Gastrocnemius medialis (tissue), 4 donors: ENCODE measurements around the gene DIO3. TPM values are rescaled to one million over a fixed set of nuclear protein-coding genes. Genes with fewer than 3 reads are reported as not detected.

ENCODE experiments used
- ATAC-seq, 2 donors: fragments of 150-250 bp; one replicate each; pipeline ENCODE4 v1.9.1; 2016
- DNase-seq, 2 donors: peaks; one replicate each; pipeline ENCODE4 v3.0.0-alpha.2; 2019
- H3K27ac ChIP-seq, 4 donors: fragments of 200-600 bp; sonication (generic); 1 replicate in 1 of 4; 2 replicates in 3 of 4; pipeline ENCODE4 v1.5.1; 2016 to 2018; ENCODE audit warnings: mild to moderate bottlenecking in 2 of 4, moderate library complexity in 1 of 4
- H3K27me3 ChIP-seq, 3 donors: fragments of 200-600 bp; sonication (generic) in 2 of 3; 1 replicate in 1 of 3; 2 replicates in 2 of 3; pipeline versions ENCODE4 v1.5.1 to v1.6.0; 2016 to 2019; ENCODE audit warnings: mild to moderate bottlenecking in 1 of 3, moderate library complexity in 1 of 3
- H3K36me3 ChIP-seq, 2 donors: fragments of 200-600 bp; sonication (generic) in 1 of 2; one replicate each; pipeline ENCODE4 v1.5.1; 2017 to 2018
- H3K4me1 ChIP-seq, 2 donors: fragments of 200-600 bp; sonication (generic) in 1 of 2; one replicate each; pipeline ENCODE4 v1.5.1; 2016 to 2017; ENCODE audit warnings: mild to moderate bottlenecking in 2 of 2
- H3K4me3 ChIP-seq, 4 donors: fragments of 200-600 bp; sonication (generic) in 3 of 4; 1 replicate in 1 of 4; 2 replicates in 3 of 4; pipeline ENCODE4 v1.5.1; 2016 to 2019; ENCODE audit warnings: mild to moderate bottlenecking in 2 of 4
- H3K9me3 ChIP-seq, 3 donors: fragments of 200-600 bp; sonication (generic) in 2 of 3; 1 replicate in 1 of 3; 2 replicates in 2 of 3; pipeline ENCODE4 v1.5.1; 2016 to 2019
- POLR2A ChIP-seq, 2 donors: fragments of 450-650 bp; IDR thresholded peaks; one replicate each; pipeline ENCODE4 v1.6.1; 2017; ENCODE audit warnings: antibody characterized with exemption in 2 of 2, mild to moderate bottlenecking in 2 of 2, moderate library complexity in 2 of 2
- in situ Hi-C, 4 donors: fragments of 200-750 bp; cut with MboI; loops; one replicate each; pipeline versions ENCODE4 v1.15.0 to v1.8.0; 2017; ENCODE audit warnings: low sequenced_read_pairs in 4 of 4
- intact Hi-C: fragments of 100-400 bp; cut with DNase I; formaldehyde crosslinking; loops from one replicate; pipeline ENCODE4 v1.15.1; 2023; ENCODE audit warnings: low total_unique reads
- total RNA-seq, 4 donors: library from RNA; depleted of rRNA; stranded (reverse); fragments of >200 nt; gene quantifications; one replicate each; pipeline versions ENCODE4 v1.1.0 to v1.2.3, GENCODE V29; 2016
- TF ChIP-seq, protein P1 (sequence below), 5 experiments: fragments of 450-650 bp in 3 of 5; fragments of 200-600 bp in 2 of 5; sonication (generic) in 2 of 5; IDR thresholded peaks in 4 of 5; conservative IDR thresholded peaks in 1 of 5; 1 replicate in 4 of 5; 2 replicates in 1 of 5; pipeline ENCODE4 v1.5.1; 2016 to 2019; ENCODE audit warnings: antibody characterized with exemption in 5 of 5, mild to moderate bottlenecking in 3 of 5, moderate library complexity in 3 of 5

DIO3 gene
- total RNA-seq, result 1 to 10 TPM in 3 of 4 donors, not detected in 1; 1.0 to 2.3 (median 1.0) TPM

DNA sequence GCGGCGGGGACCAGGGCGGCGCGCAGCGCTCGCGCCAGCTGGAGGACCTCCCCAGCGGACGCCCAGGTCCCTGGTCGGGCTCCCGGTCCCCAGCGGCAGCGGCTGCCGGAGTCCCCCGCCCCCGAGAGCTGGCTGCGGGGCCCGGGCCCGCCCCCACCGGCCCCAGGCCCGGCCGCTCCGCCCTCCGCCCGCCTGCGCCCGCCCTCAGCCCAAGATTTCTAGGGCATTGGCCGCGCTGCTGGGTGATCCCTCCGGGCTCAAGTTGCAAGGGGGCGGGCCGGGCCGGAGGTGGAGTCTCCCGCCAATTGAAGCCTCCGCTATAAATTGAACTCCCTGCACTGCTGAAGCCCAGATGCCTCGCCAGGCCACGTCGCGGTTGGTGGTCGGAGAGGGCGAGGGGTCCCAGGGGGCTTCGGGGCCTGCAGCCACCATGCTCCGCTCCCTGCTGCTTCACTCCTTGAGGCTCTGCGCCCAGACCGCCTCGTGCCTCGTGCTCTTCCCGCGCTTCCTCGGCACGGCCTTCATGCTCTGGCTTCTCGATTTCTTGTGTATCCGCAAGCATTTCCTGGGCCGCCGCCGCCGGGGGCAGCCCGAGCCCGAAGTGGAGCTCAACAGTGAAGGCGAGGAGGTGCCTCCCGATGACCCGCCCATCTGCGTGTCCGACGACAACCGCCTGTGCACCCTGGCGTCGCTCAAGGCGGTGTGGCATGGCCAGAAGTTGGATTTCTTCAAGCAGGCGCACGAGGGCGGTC lies at the start of gene DIO3:
TSS of gene DIO3 (plus strand) at position 351 of the 752 bp plus-strand sequence.
- TF ChIP-seq, protein P1, sequence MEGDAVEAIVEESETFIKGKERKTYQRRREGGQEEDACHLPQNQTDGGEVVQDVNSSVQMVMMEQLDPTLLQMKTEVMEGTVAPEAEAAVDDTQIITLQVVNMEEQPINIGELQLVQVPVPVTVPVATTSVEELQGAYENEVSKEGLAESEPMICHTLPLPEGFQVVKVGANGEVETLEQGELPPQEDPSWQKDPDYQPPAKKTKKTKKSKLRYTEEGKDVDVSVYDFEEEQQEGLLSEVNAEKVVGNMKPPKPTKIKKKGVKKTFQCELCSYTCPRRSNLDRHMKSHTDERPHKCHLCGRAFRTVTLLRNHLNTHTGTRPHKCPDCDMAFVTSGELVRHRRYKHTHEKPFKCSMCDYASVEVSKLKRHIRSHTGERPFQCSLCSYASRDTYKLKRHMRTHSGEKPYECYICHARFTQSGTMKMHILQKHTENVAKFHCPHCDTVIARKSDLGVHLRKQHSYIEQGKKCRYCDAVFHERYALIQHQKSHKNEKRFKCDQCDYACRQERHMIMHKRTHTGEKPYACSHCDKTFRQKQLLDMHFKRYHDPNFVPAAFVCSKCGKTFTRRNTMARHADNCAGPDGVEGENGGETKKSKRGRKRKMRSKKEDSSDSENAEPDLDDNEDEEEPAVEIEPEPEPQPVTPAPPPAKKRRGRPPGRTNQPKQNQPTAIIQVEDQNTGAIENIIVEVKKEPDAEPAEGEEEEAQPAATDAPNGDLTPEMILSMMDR (IDR thresholded peaks at IDR 0.05 in 4 of 5, conservative IDR thresholded peaks at IDR 0.05 in 1 of 5), result no peak
- TF ChIP-seq POLR2A (IDR thresholded peaks at IDR 0.05), result no peak
- H3K27me3 ChIP-seq, result peaks cover 51 to 82% (median 70%) of the 10 kb centered on the region in 3 donors
- intact Hi-C loops, result no loop called here
- H3K4me1 ChIP-seq, result no peaks in the 10 kb centered on the region
- DNase-seq (no peak), ATAC-seq (no peak)
- peak within 1 kb of the TSS in 2 of 4 donors; percentile 4 to 50 for H3K4me3 ChIP-seq
- no peak within 1 kb of the TSS for H3K27ac ChIP-seq
- H3K9me3 ChIP-seq, result no peaks in the 10 kb centered on the region
- in situ Hi-C loops, result no loop called here
- no peaks in the 10 kb centered on the region for H3K36me3 ChIP-seq

DNA sequence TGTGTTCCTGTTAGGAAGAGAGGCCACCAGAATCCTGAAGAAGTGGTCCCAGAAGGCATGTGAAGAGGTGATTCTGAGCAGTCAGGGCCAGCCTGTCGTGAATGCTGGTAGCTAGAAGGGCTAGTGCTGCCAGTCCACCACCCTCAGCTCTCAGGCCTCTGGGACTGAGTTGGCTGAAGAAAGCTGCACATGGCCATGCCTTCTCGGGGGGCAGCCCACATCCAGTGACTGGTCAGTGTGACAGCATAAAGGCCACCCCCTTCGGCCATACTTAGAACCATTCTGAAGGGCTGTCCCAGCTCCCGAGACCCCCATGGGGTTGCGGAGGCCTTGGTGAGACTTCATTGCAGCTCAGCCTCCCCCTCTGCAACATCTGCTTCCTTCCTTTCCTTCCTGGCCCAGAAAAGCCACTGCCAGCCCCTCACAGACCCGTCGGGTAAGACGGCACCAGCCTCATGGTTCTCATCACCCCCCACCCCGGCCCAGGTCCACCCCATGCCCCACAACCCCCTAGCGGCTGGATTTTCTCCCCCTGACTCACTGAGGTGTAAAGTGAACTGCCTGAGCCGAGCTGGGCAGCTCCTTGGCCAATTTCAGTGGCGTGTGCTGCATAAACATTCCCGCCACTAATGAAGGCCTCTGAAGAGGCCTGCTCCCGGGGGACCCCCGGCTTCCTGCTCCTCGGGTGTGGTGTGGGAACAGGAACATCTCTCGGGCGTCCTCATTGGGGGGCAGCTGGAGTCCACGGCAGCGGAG lies 49.5 kb upstream of the DIO3 start:
- no peak for DNase-seq

DNA sequence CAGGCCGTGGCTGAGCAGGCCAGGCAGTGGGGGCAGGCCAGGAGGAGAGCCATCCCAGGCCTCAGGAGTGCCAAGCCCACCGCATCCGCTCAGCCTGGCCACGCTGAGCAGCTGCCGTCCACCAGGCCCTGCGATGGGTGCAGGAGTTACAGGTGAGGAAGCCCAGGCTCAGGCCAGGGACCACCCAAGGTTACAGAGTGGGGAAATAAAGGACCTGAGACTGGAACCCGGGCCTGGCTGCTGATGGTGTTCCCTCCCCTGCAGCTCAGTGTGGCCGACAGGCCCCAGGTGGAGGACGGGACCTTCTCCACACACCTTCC lies 49.0 kb upstream of the DIO3 start:
- Histone ChIP-seq H3K36me3 (no peaks in the 10 kb centered on the region), H3K27me3 (peaks cover 0 to under 1% (median 0%) of the 10 kb centered on the region in 3 donors), H3K4me3 (no peak overlapping the region), H3K9me3 (no peaks in the 10 kb centered on the region), H3K4me1 (no peaks in the 10 kb centered on the region), H3K27ac (no peak overlapping the region)
- no peak for ATAC-seq
- TF ChIP-seq, protein P1 (IDR thresholded peaks at IDR 0.05 in 4 of 5, conservative IDR thresholded peaks at IDR 0.05 in 1 of 5), result no peak
- TF ChIP-seq POLR2A (IDR thresholded peaks at IDR 0.05), result no peak
- DNase-seq, result no peak
- intact Hi-C loops (no loop called here), in situ Hi-C loops (no loop called here)

More for the DNA sequence above, 49.5 kb upstream of the DIO3 start:
- peaks cover 0 to 3% (median 0%) of the 10 kb centered on the region in 3 donors for H3K27me3 ChIP-seq
- H3K4me3 ChIP-seq, result no peak overlapping the region
- no peak overlapping the region for H3K27ac ChIP-seq
- H3K9me3 ChIP-seq, result no peaks in the 10 kb centered on the region
- no peak for TF ChIP-seq POLR2A (IDR thresholded peaks at IDR 0.05)
- TF ChIP-seq, protein P1 (IDR thresholded peaks at IDR 0.05 in 4 of 5, conservative IDR thresholded peaks at IDR 0.05 in 1 of 5), result no peak
- ATAC-seq, result no peak
- in situ Hi-C loops (no loop called here), intact Hi-C loops (no loop called here)
- H3K4me1 ChIP-seq, result no peaks in the 10 kb centered on the region
- no peaks in the 10 kb centered on the region for H3K36me3 ChIP-seq

DNA sequence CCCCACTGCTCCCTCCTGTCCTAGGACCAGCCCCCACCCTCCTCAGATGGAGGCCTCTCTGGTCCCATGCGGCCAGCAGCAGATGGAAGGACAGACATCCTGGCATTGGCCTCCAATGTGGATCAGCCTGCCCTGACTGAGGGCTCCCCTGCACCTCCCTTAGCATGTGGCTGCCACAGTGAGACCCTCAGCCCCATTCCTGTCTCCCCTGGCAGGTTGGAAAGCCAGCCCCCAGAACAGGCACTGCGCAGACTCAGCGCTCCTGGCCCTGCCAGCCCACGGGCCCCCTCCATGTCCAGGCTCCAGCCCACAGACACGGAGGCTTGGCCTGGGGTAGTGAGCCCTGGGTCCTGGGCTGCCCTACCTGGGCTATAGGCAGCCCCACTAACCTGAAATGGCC lies 47.2 kb upstream of the DIO3 start:
- DNase-seq (no peak), ATAC-seq (no peak)
- H3K4me1 ChIP-seq, result no peaks in the 10 kb centered on the region
- intact Hi-C loops, result no loop called here
- no peak overlapping the region for H3K27ac ChIP-seq
- H3K36me3 ChIP-seq, result no peaks in the 10 kb centered on the region
- no peaks in the 10 kb centered on the region for H3K9me3 ChIP-seq
- in situ Hi-C loops, result no loop called here
- TF ChIP-seq POLR2A (IDR thresholded peaks at IDR 0.05), result no peak
- TF ChIP-seq, protein P1 (IDR thresholded peaks at IDR 0.05 in 4 of 5, conservative IDR thresholded peaks at IDR 0.05 in 1 of 5), result no peak
- H3K27me3 ChIP-seq, result no peaks in the 10 kb centered on the region
- H3K4me3 ChIP-seq, result no peak overlapping the region
